HCT116 (cell line): ENCODE results near the gene TUBB4B. TPM values are rescaled to one million over a fixed set of nuclear protein-coding genes. Genes with fewer than 3 reads are reported as not detected.
A peak's percentile ranks its signal among the peaks of the same experiment; 100 is the strongest.

Experiments
- ATAC-seq: fragments of 200-7000 bp; cut with Tn5 transposase; 2 replicates; pipeline ENCODE4 v1.9.1; 2020; ENCODE audit warnings: mild to moderate bottlenecking, moderate library complexity
- BruUV-seq: library from RNA; stranded (reverse); fragments of 400-500 nt; replicated peaks from 2 replicates; lab custom pipeline; 2021; lab: Mats Ljungman, UMichigan
- CTCF ChIA-PET: fragments of 300-600 bp; sonication (Branson Sonifier 250); formaldehyde crosslinking; loops from one replicate; lab custom pipeline; 2021; ENCODE audit warnings: antibody characterized with exemption; lab: Charles Lee
- POLR2A ChIA-PET: fragments of 300-600, 350-600 bp; sonication (Branson Sonifier 250); formaldehyde crosslinking; loops from one replicate; lab custom pipeline; 2021; ENCODE audit warnings: antibody characterized with exemption; lab: Charles Lee
- RAD21 ChIA-PET, 2 experiments: fragments of 300-600 bp; sonication (Branson Sonifier 250); formaldehyde crosslinking; loops; one replicate each; lab custom pipeline; 2023; ENCODE audit warnings: low total read pairs in 2 of 2; ENCODE audit not compliant: uncharacterized antibody in 2 of 2, unreplicated experiment in 2 of 2, low non-redundant PET in 1 of 2; lab: Charles Lee
- DNase-seq: peaks from one replicate; pipeline ENCODE4 v3.0.0-alpha.2; 2010; ENCODE audit warnings: low read depth, low spot score
- H2AFZ ChIP-seq: fragments of 200-600 bp; shearing (Covaris generic), sonication (generic); 2 replicates; pipeline ENCODE4 v1.6.1; 2017; ENCODE audit warnings: low read depth, mixed run types, mixed read lengths, antibody characterized with exemption, low read length; ENCODE audit not compliant: poor library complexity, severe bottlenecking
- H3K27ac ChIP-seq: 2 replicates; pipeline ENCODE4 v1.5.1; 2012; ENCODE audit warnings: low read depth, low read length
- H3K27me3 ChIP-seq: fragments of 200-600 bp; sonication (generic); 2 replicates; pipeline ENCODE4 v1.6.1; 2016; ENCODE audit warnings: mixed run types, low read length, mixed read lengths; ENCODE audit not compliant: insufficient read depth
- H3K36me3 ChIP-seq, 2 experiments: fragments of 200-500 bp in 1 of 2; fragments of 200-600 bp in 1 of 2; sonication (Bioruptor generic) in 1 of 2; sonication (generic) in 1 of 2; 2 replicates each; pipeline versions ENCODE4 v1.5.1 to v1.6.1; 2014 to 2016; ENCODE audit warnings: low read length in 2 of 2, inconsistent platforms in 1 of 2, mixed read lengths in 1 of 2, mixed run types in 1 of 2; ENCODE audit not compliant: insufficient read depth in 2 of 2, control insufficient read depth in 1 of 2
- H3K4me1 ChIP-seq, 2 experiments: fragments of 200-600 bp in 1 of 2; sonication (generic) in 1 of 2; 2 replicates each; pipeline versions ENCODE4 v1.5.1 to v1.6.1; 2012 to 2017; ENCODE audit warnings: low read length in 2 of 2, inconsistent platforms in 1 of 2, mild to moderate bottlenecking in 1 of 2, mixed read lengths in 1 of 2, mixed run types in 1 of 2, moderate library complexity in 1 of 2; ENCODE audit not compliant: insufficient read depth in 2 of 2, control insufficient read depth in 1 of 2
- H3K4me2 ChIP-seq: fragments of 200-600 bp; sonication (generic); 2 replicates; pipeline ENCODE4 v1.6.1; 2017; ENCODE audit warnings: mixed run types, low read length, mixed read lengths
- H3K4me3 ChIP-seq, 2 experiments: fragments of 200-600 bp in 1 of 2; sonication (generic) in 1 of 2; replicated peaks in 1 of 2; 2 replicates each; pipeline ENCODE4 v1.5.1; 2011 to 2016; ENCODE audit warnings: low read length in 2 of 2, control low read depth in 1 of 2, low read depth in 1 of 2, mild to moderate bottlenecking in 1 of 2, mixed read lengths in 1 of 2, mixed run types in 1 of 2
- H3K79me2 ChIP-seq: fragments of 200-600 bp; sonication (generic); 2 replicates; pipeline ENCODE4 v1.6.1; 2017; ENCODE audit warnings: mild to moderate bottlenecking, mixed run types, low read length, moderate library complexity, mixed read lengths; ENCODE audit not compliant: insufficient read depth
- H3K9ac ChIP-seq: fragments of 200-600 bp; sonication (generic); 2 replicates; pipeline ENCODE4 v1.6.1; 2016; ENCODE audit warnings: low read length, mixed read lengths
- H3K9me2 ChIP-seq: fragments of 200-600 bp; sonication (generic), shearing (Covaris generic); 2 replicates; pipeline ENCODE4 v1.6.1; 2017; ENCODE audit warnings: mixed run types, mild to moderate bottlenecking, moderate library complexity; ENCODE audit not compliant: insufficient read depth
- H3K9me3 ChIP-seq, 2 experiments: fragments of 200-500 bp in 1 of 2; fragments of 200-600 bp in 1 of 2; sonication (Bioruptor generic) in 1 of 2; sonication (generic) in 1 of 2; 2 replicates each; pipeline ENCODE4 v1.6.1; 2014 to 2017; ENCODE audit warnings: low read length in 2 of 2, mixed read lengths in 2 of 2, inconsistent platforms in 1 of 2, low read depth in 1 of 2, mild to moderate bottlenecking in 1 of 2, mixed run types in 1 of 2, moderate library complexity in 1 of 2; ENCODE audit not compliant: control insufficient read depth in 1 of 2, insufficient read depth in 1 of 2
- H4K20me1 ChIP-seq: fragments of 200-600 bp; sonication (generic), shearing (Covaris generic); 2 replicates; pipeline ENCODE4 v1.6.1; 2017; ENCODE audit warnings: mixed run types, mild to moderate bottlenecking, moderate library complexity; ENCODE audit not compliant: insufficient read depth
- CBX3 ChIP-seq: IDR thresholded peaks from 2 replicates; pipeline ENCODE4 v1.6.1; 2012; ENCODE audit warnings: low read depth
- EGR1 ChIP-seq: IDR thresholded peaks from 2 replicates; pipeline ENCODE4 v1.6.1; 2012; ENCODE audit warnings: low read depth
- EZH2 ChIP-seq: fragments of 200-600 bp; sonication (generic); IDR thresholded peaks from 2 replicates; pipeline ENCODE4 v1.6.1; 2017; ENCODE audit warnings: antibody characterized with exemption, mixed run types
- SRF ChIP-seq: IDR thresholded peaks from 2 replicates; pipeline ENCODE4 v1.6.1; 2012; ENCODE audit warnings: low read depth
- TCF7L2 ChIP-seq: IDR thresholded peaks from 2 replicates; pipeline ENCODE4 v1.7.0; 2011; ENCODE audit warnings: borderline replicate concordance, inconsistent platforms; ENCODE audit not compliant: insufficient read depth, insufficient read length; ENCODE audit errors: extremely low read depth
- YY1 ChIP-seq: IDR thresholded peaks from 2 replicates; pipeline ENCODE4 v1.6.1; 2011; ENCODE audit warnings: low read length, low read depth, moderate library complexity, mild to moderate bottlenecking; ENCODE audit not compliant: insufficient replicate concordance; ENCODE audit errors: extremely low read depth
- ZBTB33 ChIP-seq: IDR thresholded peaks from 2 replicates; pipeline ENCODE4 v1.6.1; 2011; ENCODE audit warnings: mild to moderate bottlenecking, low read length, moderate library complexity; ENCODE audit not compliant: insufficient replicate concordance; ENCODE audit errors: extremely low read depth
- ZFX ChIP-seq: fragments of 450-650 bp; IDR thresholded peaks from 2 replicates; pipeline ENCODE4 v1.6.1; 2017
- intact Hi-C: fragments of 100-400 bp; cut with micrococcal nuclease; formaldehyde crosslinking; loops from 2 replicates; pipeline ENCODE4 v1.10.0; 2022
- total RNA-seq: library from RNA; stranded (reverse); gene quantifications from one replicate; pipeline ENCODE4 v1.2.1, GENCODE V29; 2021; ENCODE audit not compliant: unreplicated experiment

TUBB4B gene
- total RNA-seq, 1 experiment from 2014 or later, result 502 TPM

GRCh38 chr9:137226338-137227053 lies 14.6 kb upstream of the TUBB4B start:
- TF ChIP-seq ZFX (no peak), ZBTB33 (no peak), EGR1 (no peak), SRF (no peak), TCF7L2 (no peak), EZH2 (no peak), CBX3 (no peak), YY1 (no peak)
- CTCF ChIA-PET, result interaction anchor here (1.1 to 4.7 kb wide), 12 partner anchors 10 to 197 kb away, joined by 3 to 43 read pairs (median 6); partner anchors contain the start of genes ANAPC2, SAPCD2, SSNA1 and TPRN
- Histone ChIP-seq H3K4me2 (peak overlapping the region; percentile 99), H3K9ac (peak overlapping the region; percentile 97), H3K9me2 (no peaks in the 10 kb centered on the region), H4K20me1 (no peaks in the 10 kb centered on the region), H3K27me3 (no peaks in the 10 kb centered on the region), H3K36me3 (no peaks in the 10 kb centered on the region), H3K4me1 (peaks cover 44 to 71% of the 10 kb centered on the region in 2 experiments), H3K9me3 (no peaks in the 10 kb centered on the region), H3K79me2 (no peaks in the 10 kb centered on the region), H3K27ac (peak overlapping the region; percentile 88), H2AFZ (no peak overlapping the region), H3K4me3 (peak overlapping the region; percentile 14 to 48)
- ATAC-seq (peak; percentile 31), DNase-seq (no peak)
- intact Hi-C loops, result loop anchor here (1.0 to 10.0 kb wide), 4 partner anchors 39 to 442 kb away; partner anchors contain the start of genes ANAPC2, NPDC1 and SSNA1
- no TSS peak for BruUV-seq
- RAD21 ChIA-PET, result interaction anchor here (1.2 to 1.9 kb wide), 6 partner anchors 13 to 180 kb away, joined by 3 to 9 read pairs (median 4); partner anchors contain the start of genes ANAPC2 (in 2 of the 2) and SSNA1 (in 2 of the 2)
- POLR2A ChIA-PET, result interaction anchor here (0.7 to 2.5 kb wide), 7 partner anchors 10 to 103 kb away, joined by 3 to 16 read pairs (median 6); partner anchors contain the start of genes ANAPC2, SSNA1, TPRN and TUBB4B
